GM18505 (cell line): ENCODE measurements around the gene SMIM34.
"Not testable (repeated sequence)": the region's sequence is repeated elsewhere in the genome, so short reads cannot be mapped to it uniquely, and the experiment has no call there.

ENCODE experiments used
- ATAC-seq: cut with Tn5 transposase; IDR thresholded peaks from one replicate; pipeline ENCODE4 v1.9.1; 2021; ENCODE audit not compliant: unreplicated experiment
- POLR2A ChIP-seq: IDR thresholded peaks from 4 replicates; pipeline ENCODE4 v1.6.1; 2011; ENCODE audit warnings: borderline replicate concordance; ENCODE audit not compliant: insufficient read depth, insufficient read length; ENCODE audit errors: extremely low read depth

Gene SMIM34

GRCh38 chr21:34374940-34375618 lies 48.7 kb downstream of the SMIM34 start, which contains the start of gene SMIM11:
Gene SMIM11, plus strand, starts transcription at chr21:34375507. Its CDS starts 3,998 bp downstream, at chr21:34379505.
- ATAC-seq = peak; percentile 91

- not testable (repeated sequence) for ATAC-seq
Observed at GRCh38 chr21:34374462-34374861, 49.3 kb downstream of the SMIM34 start.

- TF ChIP-seq POLR2A = no peak
- ATAC-seq = no peak
Observed at GRCh38 chr21:34372321-34372720, 51.4 kb downstream of the SMIM34 start.

- no peak for ATAC-seq
- TF ChIP-seq POLR2A = no peak
Observed at GRCh38 chr21:34369741-34370140, 54.0 kb downstream of the SMIM34 start.
